Measurements from ENCODE around the gene CDH5.
"Not testable (repeated sequence)": the region's sequence is repeated elsewhere in the genome, so short reads cannot be mapped to it uniquely, and the experiment has no call there.

Gene CDH5

DNA sequence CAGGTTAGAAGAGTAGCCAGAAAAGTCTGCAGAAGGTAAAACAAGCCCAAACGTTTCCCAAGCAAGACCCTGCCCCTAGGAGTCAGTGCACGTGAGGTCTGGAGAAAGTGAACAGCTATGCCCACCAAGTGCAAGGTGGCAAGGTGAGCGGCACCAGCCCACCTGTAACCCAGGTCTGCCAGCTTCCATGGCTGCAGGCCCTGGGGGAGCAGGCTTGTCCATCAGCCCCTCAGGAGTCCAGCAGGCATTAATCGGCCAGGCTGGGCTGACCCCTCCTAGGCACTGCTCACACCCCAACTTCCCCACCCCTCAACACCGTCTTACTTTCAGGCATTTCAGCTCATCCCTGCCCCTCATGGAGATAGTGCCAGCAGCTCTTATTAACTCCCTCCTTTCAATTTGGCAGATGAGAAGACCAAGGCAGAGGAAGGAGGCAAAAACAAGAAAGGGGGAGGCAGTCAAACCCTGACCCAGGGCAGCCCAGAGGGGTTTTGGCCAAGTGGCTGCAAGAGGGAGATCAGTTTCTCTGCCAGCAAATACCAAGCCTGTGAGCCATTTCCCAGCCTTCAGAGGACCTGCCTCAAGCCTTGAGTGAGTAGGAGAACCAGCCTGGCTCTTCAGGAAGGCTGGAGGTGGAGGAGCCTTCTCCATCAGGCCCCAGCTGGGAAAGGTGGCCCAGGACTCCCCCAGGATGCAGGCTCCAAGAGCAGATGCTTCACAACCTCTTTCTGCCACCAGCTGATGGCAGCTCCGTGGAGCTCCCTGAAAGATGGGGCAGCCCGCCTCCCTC is 75.3 kb downstream of the CDH5 start:
- no peak for DNase-seq

DNA sequence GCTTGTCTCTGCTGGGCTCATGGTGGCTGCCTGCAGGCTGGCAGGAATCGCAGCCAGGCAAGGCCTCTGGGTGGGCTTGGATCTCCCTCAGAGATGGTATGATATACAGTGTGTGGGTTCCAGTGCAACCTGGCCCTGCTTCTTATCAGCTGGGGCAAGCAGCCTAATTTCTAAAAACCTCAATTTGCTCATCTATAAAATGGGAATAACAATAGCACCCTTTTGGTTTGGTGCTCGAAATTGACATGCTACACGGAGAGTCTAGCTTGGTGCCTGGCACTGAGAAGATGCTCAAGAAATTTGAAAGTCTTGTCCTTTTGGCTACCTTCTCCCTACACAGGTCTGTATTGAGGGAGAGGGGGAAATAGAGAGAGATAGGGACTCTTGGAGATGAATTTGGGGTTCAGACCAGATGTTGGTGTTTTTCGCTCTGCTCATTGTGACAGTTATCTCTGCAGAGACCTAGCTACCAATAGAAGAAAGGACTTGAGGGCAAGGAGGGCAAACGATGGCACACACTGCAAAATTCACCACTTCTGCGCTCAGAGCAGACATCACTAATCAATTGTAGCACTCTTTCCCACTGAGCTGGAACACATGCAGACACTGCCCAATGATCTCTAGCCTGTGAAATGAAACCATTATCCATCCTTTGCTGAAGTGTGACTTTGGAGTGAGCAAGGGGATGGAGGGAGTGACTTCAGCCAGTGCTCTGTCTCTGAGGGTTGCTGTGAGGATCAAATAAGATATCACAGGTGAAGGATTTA is 76.2 kb downstream of the CDH5 start:
- DNase-seq = no peak

DNA sequence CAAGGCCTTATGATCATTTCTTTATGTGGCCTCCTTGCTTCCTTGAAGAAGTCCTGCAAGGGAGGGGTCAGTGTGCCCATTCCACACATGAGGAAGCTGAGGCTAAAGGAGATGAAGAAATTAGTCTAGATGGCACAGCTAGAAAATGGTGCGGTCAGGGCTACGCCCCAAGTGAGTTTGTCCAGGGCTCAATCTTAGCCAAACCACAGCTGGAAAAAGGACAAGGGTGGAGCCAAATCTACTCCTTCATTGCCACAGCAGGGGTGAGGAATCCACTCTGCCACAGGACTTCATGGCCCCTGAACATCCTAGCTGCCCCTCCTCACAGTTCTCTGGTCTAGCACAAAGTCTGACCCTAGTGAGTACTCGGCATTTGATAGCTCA is 76.8 kb downstream of the CDH5 start:
- DNase-seq = no peak

DNA sequence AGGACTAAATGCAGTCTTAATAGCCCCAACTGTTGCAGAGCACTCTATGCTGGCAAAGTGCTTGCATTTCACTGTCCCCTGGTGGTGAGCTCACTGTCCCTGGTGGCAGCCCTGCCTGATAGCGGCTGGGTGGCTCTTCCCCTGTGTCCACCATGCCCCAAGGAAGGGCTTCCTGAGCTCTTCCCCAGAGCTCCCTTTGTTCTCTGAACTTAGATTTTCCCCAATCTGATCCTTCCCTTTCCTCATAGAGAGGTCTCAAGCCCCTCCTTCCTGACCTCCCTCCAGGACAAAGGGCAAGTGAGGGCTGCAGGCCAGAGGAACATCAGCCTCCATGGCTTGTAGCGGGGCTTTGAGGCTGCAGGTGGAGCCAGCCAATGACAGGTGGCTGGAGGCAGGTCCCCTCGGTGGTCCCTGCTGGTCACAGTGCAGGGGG is 77.6 kb downstream of the CDH5 start:
- no peak for DNase-seq

DNA sequence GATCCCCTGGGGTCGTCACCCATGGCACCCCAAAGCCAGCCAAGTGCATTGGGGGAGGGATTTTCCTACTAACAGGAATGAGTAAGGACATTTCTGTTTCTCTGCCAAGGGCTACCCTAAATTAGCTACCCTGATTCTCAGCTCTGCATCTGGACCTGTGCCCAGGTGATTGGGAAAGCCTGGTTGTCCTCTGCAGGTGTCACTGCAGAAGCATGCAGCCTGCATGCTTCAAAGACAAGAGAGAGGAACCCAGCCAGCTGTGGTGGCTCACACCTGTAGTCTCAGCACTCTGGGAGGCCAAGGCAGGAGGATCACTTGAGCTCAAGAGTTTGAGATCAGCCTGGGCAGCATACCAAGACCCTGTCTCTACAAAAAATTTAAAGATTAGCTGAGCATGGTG is 80.2 kb downstream of the CDH5 start:
- no peak for DNase-seq

DNA sequence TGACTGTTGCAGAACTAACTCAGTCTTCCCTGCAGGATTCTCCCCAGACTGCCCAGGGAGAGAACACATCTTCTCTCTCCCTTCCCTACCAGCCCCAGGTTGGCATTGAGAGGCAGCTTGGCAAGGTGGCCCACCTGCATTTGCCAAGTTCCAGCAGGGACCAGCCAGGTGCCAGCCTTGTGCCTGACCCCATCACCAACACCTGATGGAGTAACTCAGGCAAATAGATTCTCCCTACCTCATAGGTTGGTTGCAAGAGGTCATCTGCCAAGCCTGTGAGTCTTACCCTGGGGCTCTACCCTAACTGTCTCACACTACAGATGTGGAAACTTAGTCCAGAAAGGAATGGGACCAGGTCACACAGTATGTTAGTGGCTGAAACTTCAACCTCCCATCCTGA is 81.0 kb downstream of the CDH5 start:
- no peak for DNase-seq

DNA sequence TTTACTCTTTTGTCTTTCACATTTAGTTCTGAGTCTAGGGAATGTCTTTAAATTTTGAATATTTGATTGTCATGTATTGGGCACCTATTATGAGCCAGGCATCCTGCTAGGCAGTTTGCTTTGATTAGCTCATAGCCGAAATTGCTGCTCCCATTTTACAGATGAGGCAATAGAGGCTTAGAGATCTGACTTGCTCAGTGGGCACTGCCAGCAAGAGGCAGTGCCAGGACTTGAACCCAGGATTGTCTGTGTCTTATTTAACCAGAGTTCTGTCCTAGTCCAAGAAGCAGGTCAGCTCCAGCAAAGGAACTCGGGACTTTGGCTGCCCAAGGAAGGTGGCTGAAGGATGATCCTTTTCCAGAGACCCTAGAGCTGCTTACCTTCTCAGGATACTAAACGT is 85.1 kb downstream of the CDH5 start:
- no peak for DNase-seq

DNA sequence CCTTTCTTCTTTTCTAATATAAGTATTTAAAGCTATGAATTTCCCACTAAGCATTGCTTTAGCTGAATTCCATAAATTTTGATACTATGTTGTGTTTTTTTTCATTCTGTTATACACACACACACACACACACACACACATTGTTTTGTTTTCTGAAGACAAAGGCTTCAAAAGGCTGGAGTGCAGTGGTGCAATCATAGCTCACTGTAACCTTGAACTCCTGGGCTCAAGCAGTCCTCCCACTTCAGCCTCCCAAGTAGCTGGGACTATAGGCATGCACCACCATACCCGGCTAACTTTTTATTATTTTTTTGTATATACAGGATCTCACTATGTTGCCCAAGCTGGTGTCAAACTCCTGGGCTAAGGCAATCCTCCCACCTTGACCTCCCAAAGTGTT is 86.7 kb downstream of the CDH5 start:
- not testable (repeated sequence) for DNase-seq

All from GOT3 (cell line).